Mammary microvascular endothelial cell (primary cell): ENCODE measurements around the gene NADK2. TPM values are rescaled to one million over a fixed set of nuclear protein-coding genes. Genes with fewer than 3 reads are reported as not detected.

ENCODE experiments used
- total RNA-seq: library from RNA; depleted of rRNA; stranded (reverse); fragments of >200 nt; gene quantifications from 2 replicates; pipeline ENCODE4 v1.2.3, GENCODE V29; 2015

Gene NADK2, protein sequence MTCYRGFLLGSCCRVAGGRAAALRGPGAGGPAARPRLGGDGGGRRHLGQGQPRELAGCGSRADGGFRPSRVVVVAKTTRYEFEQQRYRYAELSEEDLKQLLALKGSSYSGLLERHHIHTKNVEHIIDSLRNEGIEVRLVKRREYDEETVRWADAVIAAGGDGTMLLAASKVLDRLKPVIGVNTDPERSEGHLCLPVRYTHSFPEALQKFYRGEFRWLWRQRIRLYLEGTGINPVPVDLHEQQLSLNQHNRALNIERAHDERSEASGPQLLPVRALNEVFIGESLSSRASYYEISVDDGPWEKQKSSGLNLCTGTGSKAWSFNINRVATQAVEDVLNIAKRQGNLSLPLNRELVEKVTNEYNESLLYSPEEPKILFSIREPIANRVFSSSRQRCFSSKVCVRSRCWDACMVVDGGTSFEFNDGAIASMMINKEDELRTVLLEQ
- total RNA-seq, result 11.5 and 12.5 TPM in 2 replicates

GRCh38 chr5:36241631-36242533 lies at the start of gene NADK2:
Gene NADK2 (minus strand): TSS chr5:36241925. CDS start chr5:36241798, 127 bp downstream.

GRCh38 chr5:36151434-36152323 lies 90.0 kb downstream of the NADK2 start, which contains the start of the genes LMBRD2 and SKP2:
Gene LMBRD2 (minus strand): TSS chr5:36151887. CDS start chr5:36143349, 8,538 bp downstream.
Gene SKP2 (plus strand): TSS chr5:36152111. CDS start chr5:36152263, 152 bp downstream.

Other genes starting within 250 kb of the NADK2 start
- not detected in 2 replicates for gene UGT3A2, start 175.0 kb downstream of the NADK2 start, total RNA-seq
- 4.2 and 4.5 TPM in 2 replicates for gene LMBRD2, start 90.0 kb downstream of the NADK2 start, total RNA-seq
- 30.1 and 40.9 TPM in 2 replicates for gene SKP2, start 89.8 kb downstream of the NADK2 start, total RNA-seq
- not detected in 2 replicates for gene RANBP3L, start 60.0 kb upstream of the NADK2 start, total RNA-seq